Measurements from ENCODE around the gene MED13L.

Gene MED13L

GRCh38 chr12:116319898-116320621 is 42.6 kb upstream of the MED13L start:
- DNase-seq (ENCODE audit: low spot score): peak; percentile 88
- TF ChIP-seq CTCF (IDR thresholded peaks at IDR 0.05): no peak
- Histone ChIP-seq H3K27ac (peak overlapping the region; percentile 65 to 94), H3K4me3 (peak overlapping the region; percentile 57)

- Histone ChIP-seq H3K4me3 (peak overlapping the region; percentile 57), H3K27ac (peak overlapping the region; percentile 65 to 94)
- TF ChIP-seq CTCF (IDR thresholded peaks at IDR 0.05): no peak
- DNase-seq (ENCODE audit: low spot score): no peak
Observed at GRCh38 chr12:116319233-116319897, 41.9 kb upstream of the MED13L start.

GRCh38 chr12:116318576-116319232 is 41.2 kb upstream of the MED13L start:
- no peak for DNase-seq (ENCODE audit: low spot score)
- TF ChIP-seq CTCF (IDR thresholded peaks at IDR 0.05): no peak
- H3K4me3 ChIP-seq: peak overlapping the region; percentile 57
- peak overlapping the region; percentile 65 to 94 for H3K27ac ChIP-seq

GRCh38 chr12:116317986-116318575 is 40.6 kb upstream of the MED13L start:
- no peak for DNase-seq (ENCODE audit: low spot score)
- peak overlapping the region; percentile 65 to 94 for H3K27ac ChIP-seq

GRCh38 chr12:116317139-116317538 is 39.6 kb upstream of the MED13L start:
- no peak overlapping the region for H3K27ac ChIP-seq
- no peak overlapping the region for H3K4me3 ChIP-seq
- no peak for DNase-seq (ENCODE audit: low spot score)
- no peak for TF ChIP-seq CTCF (IDR thresholded peaks at IDR 0.05)

More at GRCh38 chr12:116317986-116318575, 40.6 kb upstream of the MED13L start:
- no peak for TF ChIP-seq CTCF (IDR thresholded peaks at IDR 0.05)
- H3K4me3 ChIP-seq: peak overlapping the region; percentile 57

GRCh38 chr12:116314477-116314876 is 37.0 kb upstream of the MED13L start:
- Histone ChIP-seq H3K4me3 (no peak overlapping the region), H3K27ac (no peak overlapping the region)
- no peak for TF ChIP-seq CTCF (IDR thresholded peaks at IDR 0.05)
- no peak for DNase-seq (ENCODE audit: low spot score)

All from coronary artery (tissue), 2 donors.